H1 (cell line): ENCODE measurements around the gene TMEM72.

Experiments used
- FOSL1 ChIP-seq: IDR thresholded peaks from 2 replicates; pipeline ENCODE4 v1.6.1; 2011; ENCODE audit warnings: mild to moderate bottlenecking, low read depth, low read length, moderate library complexity; ENCODE audit not compliant: insufficient read depth
- GABPA ChIP-seq: IDR thresholded peaks from 2 replicates; pipeline ENCODE4 v1.6.1; 2011; ENCODE audit warnings: mild to moderate bottlenecking, low read length, moderate library complexity, borderline replicate concordance; ENCODE audit not compliant: insufficient read depth
- NRF1 ChIP-seq: IDR thresholded peaks from 2 replicates; pipeline ENCODE4 v1.6.1; 2011; ENCODE audit warnings: mild to moderate bottlenecking, low read depth, low read length, improper control_type of control experiment
- POLR2A ChIP-seq, 2 experiments: IDR thresholded peaks; 1 replicate in 1 of 2; 2 replicates in 1 of 2; pipeline ENCODE4 v1.6.1; 2011; ENCODE audit warnings: low read depth in 2 of 2, low read length in 2 of 2, mild to moderate bottlenecking in 2 of 2; ENCODE audit errors: control extremely low read depth in 1 of 2

- TF ChIP-seq GABPA, result no peak
- no peak for TF ChIP-seq POLR2A (IDR thresholded peaks at IDR 0.05; ENCODE audit: control extremely low read depth in 1 of 2, low read depth in 2 of 2, low read length in 2 of 2)
- TF ChIP-seq NRF1, result no peak
- no peak for TF ChIP-seq FOSL1
Measured at GRCh38 chr10:44890696-44891563, 20.2 kb upstream of the TMEM72 start.
